ENCODE measurements around the gene U2AF1L4. TPM values are rescaled to one million over a fixed set of nuclear protein-coding genes. Genes with fewer than 3 reads are reported as not detected.

Gene U2AF1L4
- total and polyA plus RNA-seq, 4 donors = 13.0 to 25.5 (median 17.8) TPM

DNA sequence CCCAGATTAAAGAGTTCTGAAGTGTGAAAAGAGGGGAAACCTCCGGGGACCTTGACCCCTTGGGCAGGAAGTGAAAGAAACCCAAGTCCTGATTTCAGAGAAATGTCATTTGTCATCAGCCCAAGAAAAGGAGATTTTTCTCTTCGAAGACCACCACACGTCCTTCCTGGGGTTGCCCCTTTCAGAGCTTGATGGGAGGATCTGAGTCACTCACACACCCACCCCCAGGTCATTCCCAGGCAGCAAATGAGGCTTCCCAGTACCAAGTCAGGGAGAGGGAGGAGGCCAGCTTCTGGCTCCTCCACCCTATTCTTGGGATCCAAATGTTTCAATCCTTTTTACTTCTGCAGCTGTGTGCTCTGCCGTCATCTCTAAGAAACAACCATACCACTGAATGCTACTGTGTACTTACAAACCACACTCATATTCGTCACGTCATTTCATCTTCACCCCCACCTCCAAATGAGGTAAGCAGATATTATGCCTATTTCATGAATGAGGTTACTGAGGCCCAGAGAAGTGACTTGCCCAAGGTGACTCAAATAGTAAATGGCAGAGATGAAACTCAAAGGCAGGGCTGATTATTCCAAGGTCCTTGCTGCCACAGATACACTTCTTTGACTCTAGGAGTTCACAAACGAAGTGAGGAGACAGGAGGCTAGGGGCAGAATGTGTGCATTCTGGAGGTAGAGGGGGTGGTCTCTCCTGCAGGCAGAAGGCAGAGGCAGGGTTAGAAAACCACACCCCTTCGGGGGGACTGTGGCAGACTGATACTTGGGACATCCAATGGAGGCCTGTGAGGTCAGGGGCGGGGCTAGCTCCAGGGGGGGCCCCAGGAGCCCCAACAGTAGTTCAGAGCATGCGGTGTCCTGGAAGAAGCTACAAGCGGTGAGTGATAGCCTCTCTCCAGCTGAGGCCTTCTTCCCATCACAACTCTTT is 32.4 kb downstream of the U2AF1L4 start:
- WGBS, 2 donors = 74 to 86% methylated on average over 11 of the region's 11 CpGs
- DNase-seq = no peak
- H3K36me3 ChIP-seq (ENCODE audit: control insufficient read depth in 4 of 4, insufficient read depth in 4 of 4, low read length in 4 of 4) = no peaks in the 10 kb centered on the region
- no peak for ATAC-seq (ENCODE audit: insufficient read depth, low FRiP score)
- H3K27me3 ChIP-seq (ENCODE audit: control insufficient read depth in 3 of 3, insufficient read depth in 3 of 3, low read length in 2 of 3) = no peaks in the 10 kb centered on the region
- TF ChIP-seq, protein P1, sequence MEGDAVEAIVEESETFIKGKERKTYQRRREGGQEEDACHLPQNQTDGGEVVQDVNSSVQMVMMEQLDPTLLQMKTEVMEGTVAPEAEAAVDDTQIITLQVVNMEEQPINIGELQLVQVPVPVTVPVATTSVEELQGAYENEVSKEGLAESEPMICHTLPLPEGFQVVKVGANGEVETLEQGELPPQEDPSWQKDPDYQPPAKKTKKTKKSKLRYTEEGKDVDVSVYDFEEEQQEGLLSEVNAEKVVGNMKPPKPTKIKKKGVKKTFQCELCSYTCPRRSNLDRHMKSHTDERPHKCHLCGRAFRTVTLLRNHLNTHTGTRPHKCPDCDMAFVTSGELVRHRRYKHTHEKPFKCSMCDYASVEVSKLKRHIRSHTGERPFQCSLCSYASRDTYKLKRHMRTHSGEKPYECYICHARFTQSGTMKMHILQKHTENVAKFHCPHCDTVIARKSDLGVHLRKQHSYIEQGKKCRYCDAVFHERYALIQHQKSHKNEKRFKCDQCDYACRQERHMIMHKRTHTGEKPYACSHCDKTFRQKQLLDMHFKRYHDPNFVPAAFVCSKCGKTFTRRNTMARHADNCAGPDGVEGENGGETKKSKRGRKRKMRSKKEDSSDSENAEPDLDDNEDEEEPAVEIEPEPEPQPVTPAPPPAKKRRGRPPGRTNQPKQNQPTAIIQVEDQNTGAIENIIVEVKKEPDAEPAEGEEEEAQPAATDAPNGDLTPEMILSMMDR (IDR thresholded peaks at IDR 0.05; ENCODE audit: control extremely low read depth, extremely low read depth) = no peak
- peaks cover 0 to 14% (median 7%) of the 10 kb centered on the region in 5 donors for H3K4me1 ChIP-seq (ENCODE audit: control insufficient read depth in 5 of 5, insufficient read depth in 5 of 5, low read length in 5 of 5)
- no peak overlapping the region for H3K9ac ChIP-seq (ENCODE audit: insufficient read depth in 1 of 2, low read length in 2 of 2)
- H3K4me3 ChIP-seq = no peak overlapping the region
- H3K9me3 ChIP-seq (ENCODE audit: control insufficient read depth in 4 of 4, insufficient read depth in 3 of 4, low read length in 3 of 4) = peaks cover 0 to 1% (median 0%) of the 10 kb centered on the region in 4 donors
- H3K27ac ChIP-seq (ENCODE audit: low read depth in 1 of 2, low read length in 1 of 2) = no peak overlapping the region

DNA sequence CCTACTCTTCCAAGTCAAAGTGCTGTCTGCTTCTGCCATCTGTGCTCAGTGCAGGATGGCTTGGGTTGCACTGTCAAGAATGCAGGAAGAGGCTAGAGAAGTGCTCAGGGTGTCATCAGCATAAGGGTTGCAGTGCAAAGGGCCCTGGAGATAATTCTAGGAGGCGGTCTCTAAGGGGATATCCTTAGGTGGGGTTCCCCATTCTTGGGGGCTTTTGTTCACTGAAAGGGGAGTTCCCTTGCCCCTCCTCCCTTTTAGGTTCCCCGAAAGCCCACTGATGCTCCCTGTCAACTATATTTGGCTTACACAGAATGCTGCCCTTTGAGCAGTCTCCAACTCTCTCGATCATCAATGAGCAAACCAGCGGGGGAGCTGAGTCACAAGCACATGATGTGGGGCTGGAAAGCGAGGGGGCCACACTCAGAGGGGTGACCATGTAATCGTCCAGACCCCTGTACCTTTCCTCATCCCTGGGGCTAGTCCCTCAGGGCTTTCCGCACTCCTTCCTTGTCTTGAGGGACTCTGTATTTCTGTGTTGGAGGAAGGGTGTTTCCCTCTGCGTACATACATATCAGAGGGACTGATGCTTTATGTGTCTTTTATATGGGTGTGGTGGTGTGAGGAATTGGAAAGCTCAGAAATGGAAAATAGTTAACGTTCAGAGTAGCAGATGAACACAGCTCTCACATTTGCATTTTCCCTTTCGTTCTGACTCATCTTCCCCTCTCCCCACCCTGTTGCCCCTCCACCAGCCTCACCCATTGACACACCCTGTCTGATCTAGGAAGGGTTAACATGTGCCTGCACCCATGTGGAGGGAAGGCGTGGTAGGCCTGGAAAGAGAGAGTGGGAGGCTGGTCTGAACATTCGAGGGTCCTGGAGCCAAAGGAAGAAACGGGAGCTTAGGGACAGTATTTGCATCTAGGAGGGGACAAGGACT is 34.2 kb downstream of the U2AF1L4 start:
- Histone ChIP-seq H3K9ac (ENCODE audit: insufficient read depth in 1 of 2, low read length in 2 of 2) (no peak overlapping the region), H3K27me3 (ENCODE audit: control insufficient read depth in 3 of 3, insufficient read depth in 3 of 3, low read length in 2 of 3) (no peaks in the 10 kb centered on the region), H3K9me3 (ENCODE audit: control insufficient read depth in 4 of 4, insufficient read depth in 3 of 4, low read length in 3 of 4) (no peaks in the 10 kb centered on the region), H3K4me3 (no peak overlapping the region), H3K36me3 (ENCODE audit: control insufficient read depth in 4 of 4, insufficient read depth in 4 of 4, low read length in 4 of 4) (no peaks in the 10 kb centered on the region), H3K4me1 (ENCODE audit: control insufficient read depth in 5 of 5, insufficient read depth in 5 of 5, low read length in 5 of 5) (peaks cover 0 to 12% (median 5%) of the 10 kb centered on the region in 5 donors), H3K27ac (ENCODE audit: low read depth in 1 of 2, low read length in 1 of 2) (no peak overlapping the region)
- no peak for ATAC-seq (ENCODE audit: insufficient read depth, low FRiP score)
- DNase-seq = no peak
- 63 to 83% methylated on average over 13 of the region's 13 CpGs for WGBS, 2 donors
- TF ChIP-seq, protein P1 (IDR thresholded peaks at IDR 0.05; ENCODE audit: control extremely low read depth, extremely low read depth) = no peak

DNA sequence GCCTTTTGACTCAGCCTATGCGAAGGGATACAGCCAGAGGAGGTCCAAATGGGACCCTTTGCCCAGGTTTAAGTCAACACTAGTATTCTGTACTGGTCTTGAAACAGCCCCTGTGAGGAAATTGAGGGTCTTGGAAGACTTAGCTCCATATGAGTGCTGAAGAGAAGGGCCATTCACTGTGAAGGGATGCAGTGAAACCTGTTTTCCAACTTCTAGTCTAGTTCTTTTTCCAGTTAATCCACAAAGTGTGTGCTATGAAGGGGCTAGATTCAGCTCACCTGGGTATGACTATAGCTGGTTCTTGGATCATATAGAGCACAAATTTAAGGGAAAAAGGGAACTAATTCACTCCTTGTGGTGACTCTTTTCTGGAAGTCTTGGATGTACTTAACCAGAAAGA is 36.8 kb downstream of the U2AF1L4 start:
- peak in 2 of 3 donors; percentile 48 to 71 for DNase-seq
- peaks cover 0 to 4% (median 0%) of the 10 kb centered on the region in 5 donors for H3K4me1 ChIP-seq (ENCODE audit: control insufficient read depth in 5 of 5, insufficient read depth in 5 of 5, low read length in 5 of 5)
- TF ChIP-seq, protein P1 (IDR thresholded peaks at IDR 0.05; ENCODE audit: control extremely low read depth, extremely low read depth) = no peak

More for the DNA sequence above, 36.8 kb downstream of the U2AF1L4 start:
- no peak for ATAC-seq (ENCODE audit: insufficient read depth, low FRiP score)
- no peaks in the 10 kb centered on the region for H3K27me3 ChIP-seq (ENCODE audit: control insufficient read depth in 3 of 3, insufficient read depth in 3 of 3, low read length in 2 of 3)
- no peak overlapping the region for H3K4me3 ChIP-seq
- no peaks in the 10 kb centered on the region for H3K36me3 ChIP-seq (ENCODE audit: control insufficient read depth in 4 of 4, insufficient read depth in 4 of 4, low read length in 4 of 4)
- no peak overlapping the region for H3K27ac ChIP-seq (ENCODE audit: low read depth in 1 of 2, low read length in 1 of 2)
- H3K9me3 ChIP-seq (ENCODE audit: control insufficient read depth in 4 of 4, insufficient read depth in 3 of 4, low read length in 3 of 4) = no peaks in the 10 kb centered on the region
- no peak overlapping the region for H3K9ac ChIP-seq (ENCODE audit: insufficient read depth in 1 of 2, low read length in 2 of 2)
- WGBS, 2 donors = 73 to 87% methylated on average over 1 of the region's 1 CpG
